GM23338 (cell line): ENCODE results near the gene PTPRN2. TPM values are rescaled to one million over a fixed set of nuclear protein-coding genes. Genes with fewer than 3 reads are reported as not detected.

Experiments used
- ATAC-seq: fragments of 200-7000 bp; cut with Tn5 transposase; 3 replicates; pipeline ENCODE4 v1.9.1; 2020
- DNase-seq: peaks from one replicate; pipeline ENCODE4 v3.0.0-alpha.2; 2015; ENCODE audit warnings: low spot score
- H2AFZ ChIP-seq: fragments of 200-600 bp; sonication (generic); 2 replicates; pipeline ENCODE4 v1.8.0; 2016; ENCODE audit warnings: antibody characterized with exemption, mild to moderate bottlenecking, moderate library complexity
- H3F3A ChIP-seq: fragments of 200-600 bp; sonication (generic); replicated peaks from 2 replicates; pipeline ENCODE4 v1.8.0; 2017; ENCODE audit warnings: antibody characterized with exemption, mixed run types, low read depth
- H3K27ac ChIP-seq: fragments of 200-600 bp; sonication (generic); 2 replicates; pipeline ENCODE4 v1.6.1; 2016; ENCODE audit warnings: low read depth
- H3K27me3 ChIP-seq: fragments of 200-600 bp; sonication (generic); 2 replicates; pipeline ENCODE4 v1.8.0; 2016; ENCODE audit warnings: mild to moderate bottlenecking, mixed run types, moderate library complexity; ENCODE audit not compliant: insufficient read depth
- H3K36me3 ChIP-seq: fragments of 200-600 bp; sonication (generic); 2 replicates; pipeline ENCODE4 v1.8.0; 2016; ENCODE audit warnings: mild to moderate bottlenecking; ENCODE audit not compliant: insufficient read depth
- H3K4me1 ChIP-seq: fragments of 200-600 bp; sonication (generic); 2 replicates; pipeline ENCODE4 v1.8.0; 2016; ENCODE audit warnings: mild to moderate bottlenecking, moderate library complexity; ENCODE audit not compliant: insufficient read depth
- H3K4me2 ChIP-seq: fragments of 200-600 bp; sonication (generic); 2 replicates; pipeline ENCODE4 v1.7.1; 2017; ENCODE audit warnings: mixed run types
- H3K4me3 ChIP-seq: fragments of 200-600 bp; sonication (generic); 2 replicates; pipeline ENCODE4 v1.6.1; 2016; ENCODE audit warnings: mixed run types
- H3K79me2 ChIP-seq: fragments of 200-600 bp; sonication (generic); replicated peaks from 2 replicates; pipeline ENCODE4 v1.8.0; 2017; ENCODE audit warnings: mild to moderate bottlenecking; ENCODE audit not compliant: insufficient read depth
- H3K9me2 ChIP-seq: fragments of 200-600 bp; sonication (generic); 2 replicates; pipeline ENCODE4 v1.8.0; 2017; ENCODE audit not compliant: insufficient read depth
- H4K20me1 ChIP-seq: fragments of 200-600 bp; sonication (generic); replicated peaks from 2 replicates; pipeline ENCODE4 v1.8.0; 2017; ENCODE audit warnings: mild to moderate bottlenecking; ENCODE audit not compliant: insufficient read depth
- H3K27ac Mint-ChIP-seq: 2 replicates; pipeline ENCODE4 v1.8.0; 2020; ENCODE audit warnings: inconsistent platforms, mild to moderate bottlenecking, moderate library complexity, mixed read lengths
- H3K27me3 Mint-ChIP-seq: 3 replicates; pipeline ENCODE4 v1.8.0; 2022; ENCODE audit warnings: low read depth, mild to moderate bottlenecking, moderate library complexity, mixed read lengths, inconsistent platforms; ENCODE audit not compliant: insufficient read depth, poor library complexity
- H3K36me3 Mint-ChIP-seq: 3 replicates; pipeline ENCODE4 v1.8.0; 2021; ENCODE audit warnings: low read depth, mild to moderate bottlenecking, inconsistent platforms, moderate library complexity, mixed read lengths
- H3K4me1 Mint-ChIP-seq: 3 replicates; pipeline ENCODE4 v1.8.0; 2020; ENCODE audit warnings: mild to moderate bottlenecking, inconsistent platforms, mixed read lengths
- H3K4me3 Mint-ChIP-seq: 3 replicates; pipeline ENCODE4 v1.8.0; 2021; ENCODE audit warnings: moderate library complexity, mild to moderate bottlenecking, inconsistent platforms, mixed read lengths
- H3K9me3 Mint-ChIP-seq: 3 replicates; pipeline ENCODE4 v1.8.0; 2020; ENCODE audit warnings: moderate library complexity, mild to moderate bottlenecking, inconsistent platforms, mixed read lengths
- CREB1 ChIP-seq: fragments of 250-450 bp; sonication (Bioruptor Pico); IDR thresholded peaks from 2 replicates; pipeline ENCODE4 v1.5.0; 2020; ENCODE audit warnings: low read depth, mild to moderate bottlenecking, moderate library complexity
- EZH2 ChIP-seq: fragments of 200-600 bp; sonication (generic); IDR thresholded peaks from one replicate; pipeline ENCODE4 v1.8.0; 2017; ENCODE audit warnings: antibody characterized with exemption, mild to moderate bottlenecking, low read depth; ENCODE audit not compliant: unreplicated experiment
- EZH2phosphoT487 ChIP-seq: fragments of 200-600 bp; sonication (generic); IDR thresholded peaks from one replicate; pipeline ENCODE4 v1.8.1; 2018; ENCODE audit warnings: antibody characterized with exemption; ENCODE audit not compliant: unreplicated experiment
- JUNB ChIP-seq: IDR thresholded peaks from one replicate; pipeline ENCODE4 v1.6.1; 2016; ENCODE audit warnings: antibody characterized with exemption; ENCODE audit not compliant: unreplicated experiment
- NANOG ChIP-seq: IDR thresholded peaks from 2 replicates; pipeline ENCODE4 v1.6.1; 2016; ENCODE audit warnings: antibody characterized with exemption, borderline replicate concordance
- POLR2AphosphoS5 ChIP-seq: IDR thresholded peaks from 2 replicates; pipeline ENCODE4 v1.6.1; 2016; ENCODE audit warnings: antibody characterized with exemption, low read depth
- STAT1 ChIP-seq: IDR thresholded peaks from one replicate; pipeline ENCODE4 v1.6.1; 2016; ENCODE audit warnings: antibody characterized with exemption; ENCODE audit not compliant: unreplicated experiment
- ZNF114 ChIP-seq: fragments of 250-450 bp; sonication (Bioruptor Pico); IDR thresholded peaks from 2 replicates; pipeline ENCODE4 v1.5.0; 2020; ENCODE audit warnings: mild to moderate bottlenecking, moderate library complexity
- ZNF331 ChIP-seq: fragments of 250-450 bp; sonication (Bioruptor Pico); IDR thresholded peaks from 2 replicates; pipeline ENCODE4 v1.5.0; 2020; ENCODE audit warnings: low read depth, mild to moderate bottlenecking, moderate library complexity
- polyA plus RNA-seq: library from polyadenylated mRNA; unstranded; fragments of >200 nt; fragmentation: Nextera tagmentation; extraction: Ambion mirVana; gene quantifications from 2 replicates; pipeline ENCODE4 v1.2.1, GENCODE V29; 2016
- total RNA-seq: library from RNA; depleted of rRNA; stranded (reverse); fragments of >200 nt; shearing (Covaris generic); gene quantifications from 2 replicates; pipeline ENCODE4 v1.2.3, GENCODE V29; 2014
- TF ChIP-seq, protein P1 (sequence below): IDR thresholded peaks from one replicate; pipeline ENCODE4 v1.6.1; 2018; ENCODE audit warnings: antibody characterized with exemption; ENCODE audit not compliant: unreplicated experiment
- TF ChIP-seq, protein P2 (sequence below), 2 experiments: fragments of 200-600 bp in 1 of 2; sonication (generic) in 1 of 2; conservative IDR thresholded peaks; 2 replicates each; pipeline versions ENCODE4 v1.5.1 to v1.6.1; 2016 to 2017; ENCODE audit warnings: antibody characterized with exemption in 2 of 2, low read depth in 2 of 2, mild to moderate bottlenecking in 2 of 2, moderate library complexity in 1 of 2
- TF ChIP-seq, protein P3 (sequence below): IDR thresholded peaks from 2 replicates; pipeline ENCODE4 v1.6.1; 2016; ENCODE audit warnings: antibody characterized with exemption
- TF ChIP-seq, protein P4 (sequence below): fragments of 250-450 bp; sonication (Bioruptor Pico); IDR thresholded peaks from 2 replicates; pipeline ENCODE4 v1.5.0; 2020; ENCODE audit warnings: mild to moderate bottlenecking, moderate library complexity

PTPRN2 gene
- total and polyA plus RNA-seq, 2 experiments from 2014 or later: 0.87 to 4.0 TPM

DNA sequence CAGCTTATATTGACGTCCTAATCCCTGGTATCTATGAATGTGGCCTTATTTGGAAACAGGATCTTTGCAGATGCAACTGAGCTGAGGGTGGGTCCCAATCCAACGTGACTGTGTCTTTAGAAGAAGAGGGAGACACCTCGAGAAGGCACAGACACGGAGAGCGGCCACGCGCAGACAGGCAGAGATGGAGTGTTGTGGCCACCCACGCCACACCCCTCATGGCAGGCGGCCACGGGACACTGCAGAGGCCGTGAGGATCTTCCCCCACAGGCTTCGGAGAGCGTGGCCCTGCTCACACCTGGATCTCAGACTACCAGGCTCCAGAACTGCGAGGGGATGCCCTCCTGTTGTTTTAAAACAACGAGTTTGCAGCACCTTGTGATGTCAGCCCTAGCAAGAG lies 1005.9 kb downstream of the PTPRN2 start:
- Histone ChIP-seq H3K79me2 (no peaks in the 10 kb centered on the region), H3F3A (no peaks in the 10 kb centered on the region), H4K20me1 (no peaks in the 10 kb centered on the region), H3K4me2 (no peak overlapping the region), H3K27ac (no peak overlapping the region), H2AFZ (no peak overlapping the region), H3K36me3 (no peaks in the 10 kb centered on the region; the same call in 1 of the 2 replicates), H3K4me1 (no peaks in the 10 kb centered on the region), H3K27me3 (no peaks in the 10 kb centered on the region), H3K9me2 (no peaks in the 10 kb centered on the region), H3K4me3 (no peak overlapping the region)
- Mint-ChIP-seq H3K4me3 (no peak overlapping the region), H3K36me3 (peaks cover 38% of the 10 kb centered on the region), H3K4me1 (no peaks in the 10 kb centered on the region; the same call in 2 of the 3 replicates), H3K9me3 (peaks cover 92% of the 10 kb centered on the region), H3K27me3 (peaks cover 9% of the 10 kb centered on the region), H3K27ac (no peak overlapping the region)
- TF ChIP-seq, protein P1, sequence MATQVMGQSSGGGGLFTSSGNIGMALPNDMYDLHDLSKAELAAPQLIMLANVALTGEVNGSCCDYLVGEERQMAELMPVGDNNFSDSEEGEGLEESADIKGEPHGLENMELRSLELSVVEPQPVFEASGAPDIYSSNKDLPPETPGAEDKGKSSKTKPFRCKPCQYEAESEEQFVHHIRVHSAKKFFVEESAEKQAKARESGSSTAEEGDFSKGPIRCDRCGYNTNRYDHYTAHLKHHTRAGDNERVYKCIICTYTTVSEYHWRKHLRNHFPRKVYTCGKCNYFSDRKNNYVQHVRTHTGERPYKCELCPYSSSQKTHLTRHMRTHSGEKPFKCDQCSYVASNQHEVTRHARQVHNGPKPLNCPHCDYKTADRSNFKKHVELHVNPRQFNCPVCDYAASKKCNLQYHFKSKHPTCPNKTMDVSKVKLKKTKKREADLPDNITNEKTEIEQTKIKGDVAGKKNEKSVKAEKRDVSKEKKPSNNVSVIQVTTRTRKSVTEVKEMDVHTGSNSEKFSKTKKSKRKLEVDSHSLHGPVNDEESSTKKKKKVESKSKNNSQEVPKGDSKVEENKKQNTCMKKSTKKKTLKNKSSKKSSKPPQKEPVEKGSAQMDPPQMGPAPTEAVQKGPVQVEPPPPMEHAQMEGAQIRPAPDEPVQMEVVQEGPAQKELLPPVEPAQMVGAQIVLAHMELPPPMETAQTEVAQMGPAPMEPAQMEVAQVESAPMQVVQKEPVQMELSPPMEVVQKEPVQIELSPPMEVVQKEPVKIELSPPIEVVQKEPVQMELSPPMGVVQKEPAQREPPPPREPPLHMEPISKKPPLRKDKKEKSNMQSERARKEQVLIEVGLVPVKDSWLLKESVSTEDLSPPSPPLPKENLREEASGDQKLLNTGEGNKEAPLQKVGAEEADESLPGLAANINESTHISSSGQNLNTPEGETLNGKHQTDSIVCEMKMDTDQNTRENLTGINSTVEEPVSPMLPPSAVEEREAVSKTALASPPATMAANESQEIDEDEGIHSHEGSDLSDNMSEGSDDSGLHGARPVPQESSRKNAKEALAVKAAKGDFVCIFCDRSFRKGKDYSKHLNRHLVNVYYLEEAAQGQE: no peak
- TF ChIP-seq, protein P2, sequence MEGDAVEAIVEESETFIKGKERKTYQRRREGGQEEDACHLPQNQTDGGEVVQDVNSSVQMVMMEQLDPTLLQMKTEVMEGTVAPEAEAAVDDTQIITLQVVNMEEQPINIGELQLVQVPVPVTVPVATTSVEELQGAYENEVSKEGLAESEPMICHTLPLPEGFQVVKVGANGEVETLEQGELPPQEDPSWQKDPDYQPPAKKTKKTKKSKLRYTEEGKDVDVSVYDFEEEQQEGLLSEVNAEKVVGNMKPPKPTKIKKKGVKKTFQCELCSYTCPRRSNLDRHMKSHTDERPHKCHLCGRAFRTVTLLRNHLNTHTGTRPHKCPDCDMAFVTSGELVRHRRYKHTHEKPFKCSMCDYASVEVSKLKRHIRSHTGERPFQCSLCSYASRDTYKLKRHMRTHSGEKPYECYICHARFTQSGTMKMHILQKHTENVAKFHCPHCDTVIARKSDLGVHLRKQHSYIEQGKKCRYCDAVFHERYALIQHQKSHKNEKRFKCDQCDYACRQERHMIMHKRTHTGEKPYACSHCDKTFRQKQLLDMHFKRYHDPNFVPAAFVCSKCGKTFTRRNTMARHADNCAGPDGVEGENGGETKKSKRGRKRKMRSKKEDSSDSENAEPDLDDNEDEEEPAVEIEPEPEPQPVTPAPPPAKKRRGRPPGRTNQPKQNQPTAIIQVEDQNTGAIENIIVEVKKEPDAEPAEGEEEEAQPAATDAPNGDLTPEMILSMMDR (conservative IDR thresholded peaks at IDR 0.05; ENCODE audit: low read depth in 2 of 2): no peak
- TF ChIP-seq CREB1 (CRISPR knock-in tag): no peak
- no peak for TF ChIP-seq ZNF331 (CRISPR knock-in tag)
- no peak for TF ChIP-seq JUNB
- TF ChIP-seq POLR2AphosphoS5: no peak
- TF ChIP-seq EZH2phosphoT487: no peak
- TF ChIP-seq, protein P3, sequence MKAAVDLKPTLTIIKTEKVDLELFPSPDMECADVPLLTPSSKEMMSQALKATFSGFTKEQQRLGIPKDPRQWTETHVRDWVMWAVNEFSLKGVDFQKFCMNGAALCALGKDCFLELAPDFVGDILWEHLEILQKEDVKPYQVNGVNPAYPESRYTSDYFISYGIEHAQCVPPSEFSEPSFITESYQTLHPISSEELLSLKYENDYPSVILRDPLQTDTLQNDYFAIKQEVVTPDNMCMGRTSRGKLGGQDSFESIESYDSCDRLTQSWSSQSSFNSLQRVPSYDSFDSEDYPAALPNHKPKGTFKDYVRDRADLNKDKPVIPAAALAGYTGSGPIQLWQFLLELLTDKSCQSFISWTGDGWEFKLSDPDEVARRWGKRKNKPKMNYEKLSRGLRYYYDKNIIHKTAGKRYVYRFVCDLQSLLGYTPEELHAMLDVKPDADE: no peak
- no peak for TF ChIP-seq ZNF114
- TF ChIP-seq STAT1: no peak
- no peak for TF ChIP-seq EZH2
- no peak for TF ChIP-seq NANOG
- TF ChIP-seq, protein P4, sequence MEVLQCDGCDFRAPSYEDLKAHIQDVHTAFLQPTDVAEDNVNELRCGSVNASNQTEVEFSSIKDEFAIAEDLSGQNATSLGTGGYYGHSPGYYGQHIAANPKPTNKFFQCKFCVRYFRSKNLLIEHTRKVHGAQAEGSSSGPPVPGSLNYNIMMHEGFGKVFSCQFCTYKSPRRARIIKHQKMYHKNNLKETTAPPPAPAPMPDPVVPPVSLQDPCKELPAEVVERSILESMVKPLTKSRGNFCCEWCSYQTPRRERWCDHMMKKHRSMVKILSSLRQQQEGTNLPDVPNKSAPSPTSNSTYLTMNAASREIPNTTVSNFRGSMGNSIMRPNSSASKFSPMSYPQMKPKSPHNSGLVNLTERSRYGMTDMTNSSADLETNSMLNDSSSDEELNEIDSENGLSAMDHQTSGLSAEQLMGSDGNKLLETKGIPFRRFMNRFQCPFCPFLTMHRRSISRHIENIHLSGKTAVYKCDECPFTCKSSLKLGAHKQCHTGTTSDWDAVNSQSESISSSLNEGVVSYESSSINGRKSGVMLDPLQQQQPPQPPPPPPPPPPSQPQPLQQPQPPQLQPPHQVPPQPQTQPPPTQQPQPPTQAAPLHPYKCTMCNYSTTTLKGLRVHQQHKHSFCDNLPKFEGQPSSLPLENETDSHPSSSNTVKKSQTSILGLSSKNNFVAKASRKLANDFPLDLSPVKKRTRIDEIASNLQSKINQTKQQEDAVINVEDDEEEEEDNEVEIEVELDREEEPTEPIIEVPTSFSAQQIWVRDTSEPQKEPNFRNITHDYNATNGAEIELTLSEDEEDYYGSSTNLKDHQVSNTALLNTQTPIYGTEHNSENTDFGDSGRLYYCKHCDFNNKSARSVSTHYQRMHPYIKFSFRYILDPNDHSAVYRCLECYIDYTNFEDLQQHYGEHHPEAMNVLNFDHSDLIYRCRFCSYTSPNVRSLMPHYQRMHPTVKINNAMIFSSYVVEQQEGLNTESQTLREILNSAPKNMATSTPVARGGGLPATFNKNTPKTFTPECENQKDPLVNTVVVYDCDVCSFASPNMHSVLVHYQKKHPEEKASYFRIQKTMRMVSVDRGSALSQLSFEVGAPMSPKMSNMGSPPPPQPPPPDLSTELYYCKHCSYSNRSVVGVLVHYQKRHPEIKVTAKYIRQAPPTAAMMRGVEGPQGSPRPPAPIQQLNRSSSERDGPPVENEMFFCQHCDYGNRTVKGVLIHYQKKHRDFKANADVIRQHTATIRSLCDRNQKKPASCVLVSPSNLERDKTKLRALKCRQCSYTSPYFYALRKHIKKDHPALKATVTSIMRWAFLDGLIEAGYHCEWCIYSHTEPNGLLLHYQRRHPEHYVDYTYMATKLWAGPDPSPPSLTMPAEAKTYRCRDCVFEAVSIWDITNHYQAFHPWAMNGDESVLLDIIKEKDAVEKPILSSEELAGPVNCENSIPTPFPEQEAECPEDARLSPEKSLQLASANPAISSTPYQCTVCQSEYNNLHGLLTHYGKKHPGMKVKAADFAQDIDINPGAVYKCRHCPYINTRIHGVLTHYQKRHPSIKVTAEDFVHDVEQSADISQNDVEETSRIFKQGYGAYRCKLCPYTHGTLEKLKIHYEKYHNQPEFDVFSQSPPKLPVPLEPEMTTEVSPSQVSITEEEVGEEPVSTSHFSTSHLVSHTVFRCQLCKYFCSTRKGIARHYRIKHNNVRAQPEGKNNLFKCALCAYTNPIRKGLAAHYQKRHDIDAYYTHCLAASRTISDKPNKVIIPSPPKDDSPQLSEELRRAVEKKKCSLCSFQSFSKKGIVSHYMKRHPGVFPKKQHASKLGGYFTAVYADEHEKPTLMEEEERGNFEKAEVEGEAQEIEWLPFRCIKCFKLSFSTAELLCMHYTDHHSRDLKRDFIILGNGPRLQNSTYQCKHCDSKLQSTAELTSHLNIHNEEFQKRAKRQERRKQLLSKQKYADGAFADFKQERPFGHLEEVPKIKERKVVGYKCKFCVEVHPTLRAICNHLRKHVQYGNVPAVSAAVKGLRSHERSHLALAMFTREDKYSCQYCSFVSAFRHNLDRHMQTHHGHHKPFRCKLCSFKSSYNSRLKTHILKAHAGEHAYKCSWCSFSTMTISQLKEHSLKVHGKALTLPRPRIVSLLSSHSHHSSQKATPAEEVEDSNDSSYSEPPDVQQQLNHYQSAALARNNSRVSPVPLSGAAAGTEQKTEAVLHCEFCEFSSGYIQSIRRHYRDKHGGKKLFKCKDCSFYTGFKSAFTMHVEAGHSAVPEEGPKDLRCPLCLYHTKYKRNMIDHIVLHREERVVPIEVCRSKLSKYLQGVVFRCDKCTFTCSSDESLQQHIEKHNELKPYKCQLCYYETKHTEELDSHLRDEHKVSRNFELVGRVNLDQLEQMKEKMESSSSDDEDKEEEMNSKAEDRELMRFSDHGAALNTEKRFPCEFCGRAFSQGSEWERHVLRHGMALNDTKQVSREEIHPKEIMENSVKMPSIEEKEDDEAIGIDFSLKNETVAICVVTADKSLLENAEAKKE (CRISPR knock-in tag): no peak
- DNase-seq (no peak), ATAC-seq (no peak)
